Endothelial cell (in vitro differentiated cells): ENCODE results near the gene XPO1. TPM values are rescaled to one million over a fixed set of nuclear protein-coding genes. Genes with fewer than 3 reads are reported as not detected.

Experiments
- DNase-seq: peaks from one replicate; pipeline ENCODE4 v3.0.0; 2021; ENCODE audit warnings: low spot score
- H3K27ac Mint-ChIP-seq: one replicate; pipeline ENCODE4 v1.8.0; 2021; ENCODE audit warnings: mixed read lengths, inconsistent platforms; ENCODE audit not compliant: unreplicated experiment
- H3K27me3 Mint-ChIP-seq: one replicate; pipeline ENCODE4 v1.8.0; 2021; ENCODE audit warnings: mild to moderate bottlenecking, moderate library complexity, mixed read lengths, inconsistent platforms; ENCODE audit not compliant: unreplicated experiment
- H3K36me3 Mint-ChIP-seq: one replicate; pipeline ENCODE4 v1.8.0; 2021; ENCODE audit warnings: mild to moderate bottlenecking, low read depth, mixed read lengths, inconsistent platforms; ENCODE audit not compliant: unreplicated experiment
- H3K4me1 Mint-ChIP-seq: one replicate; pipeline ENCODE4 v1.8.0; 2021; ENCODE audit warnings: mild to moderate bottlenecking, mixed read lengths, inconsistent platforms; ENCODE audit not compliant: unreplicated experiment
- H3K4me3 Mint-ChIP-seq: one replicate; pipeline ENCODE4 v1.8.0; 2021; ENCODE audit warnings: mild to moderate bottlenecking, mixed read lengths, inconsistent platforms; ENCODE audit not compliant: unreplicated experiment
- H3K9me3 Mint-ChIP-seq: one replicate; pipeline ENCODE4 v1.8.0; 2021; ENCODE audit warnings: mixed read lengths, inconsistent platforms; ENCODE audit not compliant: unreplicated experiment
- CTCF ChIP-seq: fragments of 200-600 bp; sonication (generic); IDR thresholded peaks from one replicate; pipeline ENCODE4 v1.5.0; 2021; ENCODE audit warnings: antibody characterized with exemption; ENCODE audit not compliant: unreplicated experiment
- total RNA-seq: library from RNA; stranded (reverse); fragmentation: NEBNext Ultra II Directional; extraction: Animal tissue kit (Norgen Biotek cat#: 25700); gene quantifications from one replicate; pipeline ENCODE4 v1.2.1, GENCODE V29; 2021; ENCODE audit not compliant: unreplicated experiment

Gene XPO1
- total RNA-seq, 1 donor from 2014 or later = 138 TPM

GRCh38 chr2:61512768-61513398 is 25.3 kb downstream of the XPO1 start:
- Mint-ChIP-seq H3K4me3 (no peak overlapping the region), H3K27me3 (no peaks in the 10 kb centered on the region), H3K9me3 (no peaks in the 10 kb centered on the region), H3K4me1 (no peaks in the 10 kb centered on the region), H3K36me3 (peaks cover 14% of the 10 kb centered on the region), H3K27ac (no peak overlapping the region)
- DNase-seq = no peak
- TF ChIP-seq CTCF = no peak

GRCh38 chr2:61510674-61511671 is 27.2 kb downstream of the XPO1 start:
- Mint-ChIP-seq H3K4me3 (no peak overlapping the region), H3K9me3 (no peaks in the 10 kb centered on the region), H3K27me3 (no peaks in the 10 kb centered on the region), H3K4me1 (no peaks in the 10 kb centered on the region), H3K27ac (no peak overlapping the region), H3K36me3 (peaks cover 14% of the 10 kb centered on the region)
- DNase-seq = no peak
- TF ChIP-seq CTCF = no peak

GRCh38 chr2:61504949-61505348 is 33.2 kb downstream of the XPO1 start:
- no peak for TF ChIP-seq CTCF
- H3K4me3 Mint-ChIP-seq = no peak overlapping the region
- H3K27me3 Mint-ChIP-seq = no peaks in the 10 kb centered on the region
- no peak for DNase-seq
- H3K36me3 Mint-ChIP-seq = peaks cover 6% of the 10 kb centered on the region
- no peak overlapping the region for H3K27ac Mint-ChIP-seq
- H3K4me1 Mint-ChIP-seq = no peaks in the 10 kb centered on the region
- no peaks in the 10 kb centered on the region for H3K9me3 Mint-ChIP-seq

GRCh38 chr2:61499060-61499459 is 39.1 kb downstream of the XPO1 start:
- peaks cover 37% of the 10 kb centered on the region for H3K36me3 Mint-ChIP-seq
- no peak overlapping the region for H3K27ac Mint-ChIP-seq

More at GRCh38 chr2:61499060-61499459, 39.1 kb downstream of the XPO1 start:
- Mint-ChIP-seq H3K4me1 (no peaks in the 10 kb centered on the region), H3K9me3 (no peaks in the 10 kb centered on the region), H3K4me3 (no peak overlapping the region), H3K27me3 (peaks cover 3% of the 10 kb centered on the region)
- DNase-seq = no peak
- TF ChIP-seq CTCF = no peak
